Mucosa of descending colon (tissue), 3 donors: Measurements from ENCODE around the gene SLC13A4. TPM values are rescaled to one million over a fixed set of nuclear protein-coding genes. Genes with fewer than 3 reads are reported as not detected.

Source experiments
- ATAC-seq: fragments of 200-7000 bp; cut with Tn5 transposase; one replicate; pipeline ENCODE4 v1.9.1; 2020; ENCODE audit warnings: mild to moderate bottlenecking, moderate library complexity
- DNase-seq, 3 donors: peaks; one replicate each; pipeline ENCODE4 v3.0.0-alpha.2; 2020
- H3K36me3 ChIP-seq: fragments of 200-600 bp; one replicate; pipeline ENCODE4 v1.8.0; 2021; ENCODE audit warnings: low read depth, mild to moderate bottlenecking
- H3K4me1 ChIP-seq: fragments of 200-600 bp; one replicate; pipeline ENCODE4 v1.8.0; 2021; ENCODE audit warnings: low read depth, mild to moderate bottlenecking
- H3K4me3 ChIP-seq: fragments of 200-600 bp; one replicate; pipeline ENCODE4 v1.8.0; 2021; ENCODE audit warnings: mild to moderate bottlenecking
- H3K9me3 ChIP-seq: fragments of 200-600 bp; one replicate; pipeline ENCODE4 v1.8.0; 2021; ENCODE audit warnings: mild to moderate bottlenecking
- intact Hi-C, 2 donors: fragments of 100-400 bp; cut with DNase I in 1 of 2; cut with micrococcal nuclease in 1 of 2; formaldehyde crosslinking; loops; one replicate each; pipeline versions ENCODE4 v1.11.0 to v1.11.1; 2022; cut with DNase I, micrococcal nuclease
- total RNA-seq, 3 donors: library from RNA; stranded (reverse); fragmentation: NEBNext Ultra II Directional in 2 of 3; extraction: Animal tissue kit (Norgen Biotek cat#: 25700) in 2 of 3; gene quantifications; one replicate each; pipeline versions ENCODE4 v1.2.1 to v1.2.4, GENCODE V29; 2021 to 2023
- TF ChIP-seq, protein P1 (sequence below): fragments of 200-600 bp; IDR thresholded peaks from one replicate; pipeline ENCODE4 v1.8.0; 2022; ENCODE audit warnings: antibody characterized with exemption, mild to moderate bottlenecking
- donor health status: DM: no; HTN: no; CAD: no; lungs with moderate emphysema.
- donor health status: DM: no; HTN: no; CAD: no.
- donor health status: DM: no; HTN: yes; CAD: no.

Gene SLC13A4
- total RNA-seq, 3 donors from 2014 or later = not detected

DNA sequence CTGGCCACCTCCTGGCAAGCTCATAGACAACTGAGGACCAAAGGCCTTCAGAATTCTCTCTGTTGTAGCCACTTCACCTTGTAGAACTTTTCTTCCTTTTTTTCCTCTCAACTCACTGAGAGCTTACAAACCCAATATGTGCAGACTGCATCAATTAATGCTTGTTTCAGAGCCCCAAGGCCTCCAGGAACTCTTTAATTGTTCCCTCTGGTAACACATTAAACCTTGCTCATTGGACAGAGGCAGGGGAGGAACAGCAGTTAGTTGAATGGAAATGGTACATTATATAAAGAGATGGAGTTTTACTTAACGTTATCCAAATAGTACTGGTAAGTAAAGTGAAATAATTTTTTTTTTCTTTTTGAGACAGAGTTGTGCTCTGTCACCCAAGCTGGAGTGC is 40.5 kb downstream of the SLC13A4 start:
- no peak for ATAC-seq
- TF ChIP-seq, protein P1, sequence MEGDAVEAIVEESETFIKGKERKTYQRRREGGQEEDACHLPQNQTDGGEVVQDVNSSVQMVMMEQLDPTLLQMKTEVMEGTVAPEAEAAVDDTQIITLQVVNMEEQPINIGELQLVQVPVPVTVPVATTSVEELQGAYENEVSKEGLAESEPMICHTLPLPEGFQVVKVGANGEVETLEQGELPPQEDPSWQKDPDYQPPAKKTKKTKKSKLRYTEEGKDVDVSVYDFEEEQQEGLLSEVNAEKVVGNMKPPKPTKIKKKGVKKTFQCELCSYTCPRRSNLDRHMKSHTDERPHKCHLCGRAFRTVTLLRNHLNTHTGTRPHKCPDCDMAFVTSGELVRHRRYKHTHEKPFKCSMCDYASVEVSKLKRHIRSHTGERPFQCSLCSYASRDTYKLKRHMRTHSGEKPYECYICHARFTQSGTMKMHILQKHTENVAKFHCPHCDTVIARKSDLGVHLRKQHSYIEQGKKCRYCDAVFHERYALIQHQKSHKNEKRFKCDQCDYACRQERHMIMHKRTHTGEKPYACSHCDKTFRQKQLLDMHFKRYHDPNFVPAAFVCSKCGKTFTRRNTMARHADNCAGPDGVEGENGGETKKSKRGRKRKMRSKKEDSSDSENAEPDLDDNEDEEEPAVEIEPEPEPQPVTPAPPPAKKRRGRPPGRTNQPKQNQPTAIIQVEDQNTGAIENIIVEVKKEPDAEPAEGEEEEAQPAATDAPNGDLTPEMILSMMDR = no peak
- intact Hi-C loops = no loop called here

DNA sequence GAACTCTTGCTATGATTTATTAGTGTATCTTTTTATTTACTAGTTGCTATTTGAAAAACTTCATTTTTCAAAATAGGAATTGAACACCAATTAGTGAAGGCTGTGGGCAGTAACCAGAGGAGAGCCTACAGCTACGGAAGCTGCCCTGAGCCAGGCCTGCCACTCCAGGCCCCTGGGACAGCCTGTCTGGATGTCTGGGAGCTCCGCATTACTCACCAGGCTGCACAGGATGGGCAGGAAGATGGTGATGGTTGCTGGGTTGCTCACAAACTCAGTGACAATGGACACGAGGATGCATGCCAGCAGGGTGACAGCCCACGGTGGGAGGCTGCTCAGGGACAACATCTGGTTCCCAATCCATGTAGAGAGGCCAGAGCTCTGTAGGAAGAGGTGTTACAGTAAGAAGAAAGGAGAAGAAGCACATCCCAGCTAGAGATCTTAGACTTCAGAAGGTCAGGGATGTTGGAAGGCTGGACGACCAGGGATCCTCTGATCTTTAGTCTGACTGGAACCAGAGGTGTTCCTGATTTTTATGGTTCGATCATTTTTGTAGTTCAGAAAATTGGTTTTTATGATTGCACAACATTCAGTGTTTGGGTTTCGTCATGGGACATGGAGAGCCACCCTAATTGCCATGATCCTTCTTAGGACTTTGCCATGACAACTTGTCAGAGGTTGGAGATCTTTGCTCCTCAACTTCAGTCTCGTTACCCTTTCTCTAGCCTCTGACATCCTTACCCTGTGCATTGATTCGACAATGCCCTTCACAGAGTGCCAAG is 42.5 kb downstream of the SLC13A4 start:
- Histone ChIP-seq H3K4me3 (no peak overlapping the region), H3K9me3 (no peaks in the 10 kb centered on the region), H3K36me3 (no peaks in the 10 kb centered on the region), H3K4me1 (no peaks in the 10 kb centered on the region)
- ATAC-seq (no peak), DNase-seq (no peak)
- intact Hi-C loops = no loop called here
- TF ChIP-seq, protein P1 = no peak

More for the DNA sequence above, 40.5 kb downstream of the SLC13A4 start:
- Histone ChIP-seq H3K4me3 (no peak overlapping the region), H3K9me3 (no peaks in the 10 kb centered on the region), H3K4me1 (no peaks in the 10 kb centered on the region), H3K36me3 (no peaks in the 10 kb centered on the region)
- DNase-seq = no peak

DNA sequence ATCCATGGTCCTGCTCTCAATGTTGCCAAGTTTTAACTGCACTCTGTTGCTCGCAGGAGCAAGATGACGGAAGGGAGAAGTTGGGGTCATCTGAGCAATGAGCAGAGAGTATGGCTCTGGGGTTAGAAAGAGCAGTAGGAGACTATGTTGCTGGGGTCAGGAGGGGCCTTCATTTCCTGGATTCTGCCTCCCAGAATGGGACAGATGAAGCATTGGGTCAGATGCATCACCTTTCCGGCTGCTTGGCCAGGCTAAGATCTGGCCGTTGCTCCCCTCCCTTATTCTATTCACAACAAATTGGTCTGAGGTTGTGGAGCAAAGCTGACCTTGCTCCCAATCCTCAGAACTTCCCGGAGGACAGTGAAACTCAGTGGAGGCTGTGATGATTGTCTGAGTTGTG is 43.3 kb downstream of the SLC13A4 start:
- DNase-seq (no peak), ATAC-seq (no peak)
- H3K36me3 ChIP-seq = no peaks in the 10 kb centered on the region
- H3K4me3 ChIP-seq = no peak overlapping the region
- H3K9me3 ChIP-seq = no peaks in the 10 kb centered on the region
- intact Hi-C loops = no loop called here
- TF ChIP-seq, protein P1 = no peak
- no peaks in the 10 kb centered on the region for H3K4me1 ChIP-seq

DNA sequence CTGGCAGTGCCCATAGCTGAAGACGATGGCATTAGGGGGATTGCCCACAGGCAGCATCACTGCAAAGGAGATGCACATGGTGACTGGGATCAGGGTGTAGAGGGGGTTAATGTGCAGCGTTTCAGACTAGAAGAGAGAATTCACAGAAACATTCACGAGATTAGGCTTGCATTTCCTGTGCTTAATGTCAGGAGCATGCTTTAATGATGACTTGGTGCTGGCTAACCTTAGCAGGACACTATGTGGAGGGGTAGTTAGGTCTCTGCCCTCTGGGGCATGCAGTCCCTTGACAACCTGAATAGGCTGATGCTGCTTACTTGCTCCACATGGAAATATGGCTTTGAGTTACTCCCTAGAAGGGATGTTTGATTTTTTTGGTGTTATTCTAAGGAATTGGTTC is 43.9 kb downstream of the SLC13A4 start:
- H3K36me3 ChIP-seq = no peaks in the 10 kb centered on the region
- H3K4me3 ChIP-seq = no peak overlapping the region
- H3K4me1 ChIP-seq = no peaks in the 10 kb centered on the region
- H3K9me3 ChIP-seq = no peaks in the 10 kb centered on the region
- intact Hi-C loops = no loop called here
- DNase-seq (no peak), ATAC-seq (no peak)
- TF ChIP-seq, protein P1 = no peak

DNA sequence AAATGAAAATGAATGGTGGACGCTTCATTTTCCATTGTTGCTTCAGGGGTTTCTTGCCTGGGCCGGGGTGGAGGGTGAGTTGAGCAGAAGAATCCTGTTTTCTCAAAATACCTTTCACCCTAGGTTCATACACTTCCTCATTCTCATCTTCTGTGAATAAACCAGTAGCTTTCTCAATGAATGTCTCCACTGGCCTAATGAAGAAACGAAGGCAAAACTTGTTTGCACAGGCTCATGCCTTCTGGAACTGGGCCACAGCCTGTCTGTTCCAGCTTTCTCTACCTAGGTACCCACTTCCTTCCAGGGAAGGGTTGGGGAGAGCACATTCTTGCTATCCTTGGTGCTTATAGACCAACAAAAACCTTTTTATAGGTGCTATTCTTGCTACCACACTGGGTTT is 44.4 kb downstream of the SLC13A4 start:
- DNase-seq = no peak
- Histone ChIP-seq H3K9me3 (no peaks in the 10 kb centered on the region), H3K36me3 (no peaks in the 10 kb centered on the region), H3K4me3 (no peak overlapping the region), H3K4me1 (no peaks in the 10 kb centered on the region)
- intact Hi-C loops = no loop called here
- ATAC-seq = no peak
- TF ChIP-seq, protein P1 = no peak
